Smooth muscle cell (in vitro differentiated cells): ENCODE data around the gene SOX9. TPM values are rescaled to one million over a fixed set of nuclear protein-coding genes. Genes with fewer than 3 reads are reported as not detected.

Source experiments
- DNase-seq: peaks from one replicate; lab custom pipeline; 2025; ENCODE audit not compliant: unreplicated experiment; lab: John Stamatoyannopoulos, UW
- H2AFZ ChIP-seq: fragments of 200-600 bp; sonication (generic); 2 replicates; pipeline ENCODE4 v1.6.0; 2016; ENCODE audit warnings: antibody characterized with exemption, low read depth, mild to moderate bottlenecking
- H3F3A ChIP-seq: fragments of 200-600 bp; sonication (generic); 2 replicates; pipeline ENCODE4 v1.6.0; 2017; ENCODE audit warnings: antibody characterized with exemption, low read depth
- H3K27ac ChIP-seq: fragments of 200-600 bp; sonication (generic); 2 replicates; pipeline ENCODE4 v1.5.1; 2016; ENCODE audit warnings: low read depth, mild to moderate bottlenecking
- H3K27me3 ChIP-seq: fragments of 200-600 bp; sonication (generic); 2 replicates; pipeline ENCODE4 v1.6.1; 2016; ENCODE audit warnings: low read depth, mild to moderate bottlenecking
- H3K36me3 ChIP-seq: fragments of 200-600 bp; sonication (generic); 2 replicates; pipeline ENCODE4 v1.5.1; 2016; ENCODE audit warnings: low read depth
- H3K4me1 ChIP-seq: fragments of 200-600 bp; sonication (generic); 2 replicates; pipeline ENCODE4 v1.5.1; 2016; ENCODE audit warnings: low read depth
- H3K4me2 ChIP-seq: fragments of 200-600 bp; sonication (generic); 2 replicates; pipeline ENCODE4 v1.6.0; 2016; ENCODE audit warnings: mild to moderate bottlenecking
- H3K4me3 ChIP-seq: fragments of 200-600 bp; sonication (generic); 2 replicates; pipeline ENCODE4 v1.5.1; 2016; ENCODE audit warnings: mild to moderate bottlenecking
- H3K79me2 ChIP-seq: fragments of 200-600 bp; sonication (generic); 2 replicates; pipeline ENCODE4 v1.6.0; 2016; ENCODE audit warnings: low read depth, mild to moderate bottlenecking
- H3K9ac ChIP-seq: fragments of 200-600 bp; sonication (generic); 2 replicates; pipeline ENCODE4 v1.6.0; 2016; ENCODE audit warnings: low read depth
- H3K9me3 ChIP-seq: fragments of 200-600 bp; sonication (generic); replicated peaks from 2 replicates; pipeline ENCODE4 v1.5.1; 2016; ENCODE audit warnings: low read depth
- H4K20me1 ChIP-seq: fragments of 200-600 bp; sonication (generic); 2 replicates; pipeline ENCODE4 v1.6.0; 2016; ENCODE audit warnings: low read depth
- WGBS: methylation state at CpG from one replicate; pipeline ENCODE4 v1.1.7; 2016; ENCODE audit warnings: low lambda C conversion rate; 5-methylcytosine and 5-hydroxymethylcytosine counted together
- polyA plus RNA-seq: library from polyadenylated mRNA; unstranded; fragments of >200 nt; fragmentation: Nextera tagmentation; extraction: Ambion mirVana; gene quantifications from 2 replicates; pipeline ENCODE4 v1.2.1, GENCODE V29; 2016
- total RNA-seq: library from RNA; depleted of rRNA; stranded (reverse); fragments of >200 nt; gene quantifications from 2 replicates; pipeline ENCODE4 v1.2.3, GENCODE V29; 2014
- TF ChIP-seq, protein P1 (sequence below): fragments of 200-600 bp; sonication (generic); IDR thresholded peaks from 2 replicates; pipeline ENCODE4 v1.5.1; 2017; ENCODE audit warnings: borderline replicate concordance, mild to moderate bottlenecking, antibody characterized with exemption; ENCODE audit not compliant: insufficient read depth, poor library complexity, severe bottlenecking

SOX9 gene
- total and polyA plus RNA-seq, 2 experiments from 2014 or later = 19.8 to 26.6 TPM

- Histone ChIP-seq H3K36me3 (no peaks in the 10 kb centered on the region), H3K27ac (no peak overlapping the region), H3K27me3 (no peaks in the 10 kb centered on the region), H4K20me1 (no peaks in the 10 kb centered on the region), H2AFZ (no peak overlapping the region), H3F3A (no peaks in the 10 kb centered on the region), H3K4me2 (no peak overlapping the region), H3K9ac (no peak overlapping the region), H3K79me2 (no peaks in the 10 kb centered on the region), H3K9me3 (no peaks in the 10 kb centered on the region), H3K4me3 (no peak overlapping the region), H3K4me1 (peaks cover 8% of the 10 kb centered on the region)
- no peak for DNase-seq
- 85% methylated on average over 2 of the region's 2 CpGs for WGBS
- TF ChIP-seq, protein P1, sequence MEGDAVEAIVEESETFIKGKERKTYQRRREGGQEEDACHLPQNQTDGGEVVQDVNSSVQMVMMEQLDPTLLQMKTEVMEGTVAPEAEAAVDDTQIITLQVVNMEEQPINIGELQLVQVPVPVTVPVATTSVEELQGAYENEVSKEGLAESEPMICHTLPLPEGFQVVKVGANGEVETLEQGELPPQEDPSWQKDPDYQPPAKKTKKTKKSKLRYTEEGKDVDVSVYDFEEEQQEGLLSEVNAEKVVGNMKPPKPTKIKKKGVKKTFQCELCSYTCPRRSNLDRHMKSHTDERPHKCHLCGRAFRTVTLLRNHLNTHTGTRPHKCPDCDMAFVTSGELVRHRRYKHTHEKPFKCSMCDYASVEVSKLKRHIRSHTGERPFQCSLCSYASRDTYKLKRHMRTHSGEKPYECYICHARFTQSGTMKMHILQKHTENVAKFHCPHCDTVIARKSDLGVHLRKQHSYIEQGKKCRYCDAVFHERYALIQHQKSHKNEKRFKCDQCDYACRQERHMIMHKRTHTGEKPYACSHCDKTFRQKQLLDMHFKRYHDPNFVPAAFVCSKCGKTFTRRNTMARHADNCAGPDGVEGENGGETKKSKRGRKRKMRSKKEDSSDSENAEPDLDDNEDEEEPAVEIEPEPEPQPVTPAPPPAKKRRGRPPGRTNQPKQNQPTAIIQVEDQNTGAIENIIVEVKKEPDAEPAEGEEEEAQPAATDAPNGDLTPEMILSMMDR = no peak
These were observed 41.7 kb downstream of the SOX9 start for GRCh38 chr17:72162569-72162968.

- no peaks in the 10 kb centered on the region for H3K79me2 ChIP-seq
- H3F3A ChIP-seq = no peaks in the 10 kb centered on the region
- TF ChIP-seq, protein P1 = no peak
- H3K9me3 ChIP-seq = no peaks in the 10 kb centered on the region
- DNase-seq = no peak
- H3K9ac ChIP-seq = no peak overlapping the region
- no peak overlapping the region for H3K27ac ChIP-seq
- no peak overlapping the region for H3K4me2 ChIP-seq
- no peaks in the 10 kb centered on the region for H4K20me1 ChIP-seq
- H2AFZ ChIP-seq = no peak overlapping the region
- no peaks in the 10 kb centered on the region for H3K27me3 ChIP-seq
- H3K36me3 ChIP-seq = no peaks in the 10 kb centered on the region
- no peak overlapping the region for H3K4me3 ChIP-seq
- peaks cover 8% of the 10 kb centered on the region for H3K4me1 ChIP-seq
- 99% methylated on average over 2 of the region's 2 CpGs for WGBS
These were observed 42.7 kb downstream of the SOX9 start for GRCh38 chr17:72163474-72163873.

GRCh38 chr17:72164158-72164739, 43.4 kb downstream of the SOX9 start:
- H3K27ac ChIP-seq = no peak overlapping the region
- no peak overlapping the region for H3K4me2 ChIP-seq
- H3K36me3 ChIP-seq = no peaks in the 10 kb centered on the region
- WGBS = 100% methylated on average over 3 of the region's 3 CpGs
- no peaks in the 10 kb centered on the region for H3F3A ChIP-seq
- H3K4me3 ChIP-seq = no peak overlapping the region
- no peaks in the 10 kb centered on the region for H3K9me3 ChIP-seq
- DNase-seq = no peak
- H3K79me2 ChIP-seq = no peaks in the 10 kb centered on the region
- H3K9ac ChIP-seq = no peak overlapping the region
- peaks cover 8% of the 10 kb centered on the region for H3K4me1 ChIP-seq
- H2AFZ ChIP-seq = no peak overlapping the region
- H3K27me3 ChIP-seq = no peaks in the 10 kb centered on the region
- TF ChIP-seq, protein P1 = no peak
- no peaks in the 10 kb centered on the region for H4K20me1 ChIP-seq

GRCh38 chr17:72165192-72165866, 44.5 kb downstream of the SOX9 start:
- Histone ChIP-seq H3F3A (no peaks in the 10 kb centered on the region), H3K9ac (no peak overlapping the region), H3K27me3 (no peaks in the 10 kb centered on the region), H2AFZ (no peak overlapping the region), H3K4me1 (peaks cover 8% of the 10 kb centered on the region), H3K4me3 (no peak overlapping the region), H3K79me2 (no peaks in the 10 kb centered on the region), H3K27ac (no peak overlapping the region), H4K20me1 (no peaks in the 10 kb centered on the region), H3K36me3 (no peaks in the 10 kb centered on the region), H3K4me2 (no peak overlapping the region), H3K9me3 (no peaks in the 10 kb centered on the region)
- TF ChIP-seq, protein P1 = no peak
- no peak for DNase-seq
- WGBS = 57% methylated on average over 9 of the region's 9 CpGs
